Adipocyte (in vitro differentiated cells): ENCODE results near the gene AOPEP.
A peak's percentile ranks its signal among the peaks of the same experiment; 100 is the strongest.

Experiments
- DNase-seq: peaks from one replicate; pipeline ENCODE4 v3.0.0-alpha.2; 2015; ENCODE audit warnings: low read depth
- H3K27me3 ChIP-seq: replicated peaks from 2 replicates; pipeline ENCODE4 v1.7.0; 2013; ENCODE audit warnings: mild to moderate bottlenecking, low read length, moderate library complexity; ENCODE audit not compliant: control insufficient read depth, insufficient read depth
- H3K36me3 ChIP-seq: 2 replicates; pipeline ENCODE4 v1.7.0; 2013; ENCODE audit warnings: low read length, mild to moderate bottlenecking, moderate library complexity; ENCODE audit not compliant: control insufficient read depth, insufficient read depth, severe bottlenecking
- H3K4me1 ChIP-seq: 2 replicates; pipeline ENCODE4 v1.7.0; 2013; ENCODE audit warnings: mild to moderate bottlenecking, low read length, moderate library complexity; ENCODE audit not compliant: control insufficient read depth, insufficient read depth
- H3K4me3 ChIP-seq: 2 replicates; pipeline ENCODE4 v1.7.0; 2013; ENCODE audit warnings: mild to moderate bottlenecking, low read length, moderate library complexity
- H3K9ac ChIP-seq: 2 replicates; pipeline ENCODE4 v1.7.0; 2013; ENCODE audit warnings: mild to moderate bottlenecking, low read length, moderate library complexity
- H3K9me3 ChIP-seq: 2 replicates; pipeline ENCODE4 v1.7.0; 2013; ENCODE audit warnings: mild to moderate bottlenecking, low read length, moderate library complexity; ENCODE audit not compliant: control insufficient read depth

The AOPEP gene

DNA sequence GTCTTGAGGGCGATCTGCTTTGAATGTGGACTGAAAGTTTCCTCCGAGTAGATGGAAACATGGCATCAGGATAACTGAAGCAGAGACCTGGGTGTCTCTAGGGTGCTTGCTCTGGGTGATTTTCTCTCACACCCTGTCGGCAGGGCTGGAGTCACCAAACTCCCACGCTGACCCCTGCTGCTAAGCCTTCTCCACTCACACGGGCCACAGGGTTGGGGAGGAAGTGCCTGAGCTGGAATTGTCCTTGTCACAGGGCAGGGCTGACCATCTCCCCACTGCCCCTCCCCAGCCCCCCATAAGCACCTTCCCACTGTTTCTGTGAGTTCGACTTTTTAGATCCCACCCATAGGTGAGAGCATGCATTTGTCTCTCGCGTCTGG is 378.1 kb downstream of the AOPEP start:
- Histone ChIP-seq H3K4me3 (no peak overlapping the region), H3K4me1 (peaks cover 20% of the 10 kb centered on the region), H3K27me3 (no peaks in the 10 kb centered on the region), H3K36me3 (peaks cover 1% of the 10 kb centered on the region), H3K9me3 (no peaks in the 10 kb centered on the region), H3K9ac (no peak overlapping the region)
- DNase-seq = no peak

DNA sequence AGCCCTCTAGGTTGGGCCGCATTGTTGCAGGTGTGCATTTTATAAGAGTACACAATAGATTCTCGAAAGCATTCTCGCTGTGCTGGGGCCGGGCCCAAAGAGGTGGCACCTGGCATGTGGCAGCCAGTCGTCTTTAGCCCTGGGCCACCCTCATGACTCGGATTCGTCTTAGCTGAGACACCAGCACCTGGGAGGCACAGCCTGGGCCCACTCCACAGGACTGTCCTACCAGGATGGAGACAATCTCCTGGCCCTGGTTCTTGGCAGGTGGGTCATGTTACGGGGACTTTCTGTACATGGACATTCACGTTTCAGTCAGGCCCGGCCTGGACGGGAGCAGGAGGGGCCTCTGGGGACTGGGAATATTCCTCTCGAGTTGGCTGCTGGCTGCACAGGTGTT is 378.5 kb downstream of the AOPEP start:
- H3K4me3 ChIP-seq = no peak overlapping the region
- no peak overlapping the region for H3K9ac ChIP-seq
- no peak for DNase-seq
- peaks cover 5% of the 10 kb centered on the region for H3K36me3 ChIP-seq
- H3K27me3 ChIP-seq = no peaks in the 10 kb centered on the region
- H3K4me1 ChIP-seq = peaks cover 16% of the 10 kb centered on the region
- no peaks in the 10 kb centered on the region for H3K9me3 ChIP-seq

DNA sequence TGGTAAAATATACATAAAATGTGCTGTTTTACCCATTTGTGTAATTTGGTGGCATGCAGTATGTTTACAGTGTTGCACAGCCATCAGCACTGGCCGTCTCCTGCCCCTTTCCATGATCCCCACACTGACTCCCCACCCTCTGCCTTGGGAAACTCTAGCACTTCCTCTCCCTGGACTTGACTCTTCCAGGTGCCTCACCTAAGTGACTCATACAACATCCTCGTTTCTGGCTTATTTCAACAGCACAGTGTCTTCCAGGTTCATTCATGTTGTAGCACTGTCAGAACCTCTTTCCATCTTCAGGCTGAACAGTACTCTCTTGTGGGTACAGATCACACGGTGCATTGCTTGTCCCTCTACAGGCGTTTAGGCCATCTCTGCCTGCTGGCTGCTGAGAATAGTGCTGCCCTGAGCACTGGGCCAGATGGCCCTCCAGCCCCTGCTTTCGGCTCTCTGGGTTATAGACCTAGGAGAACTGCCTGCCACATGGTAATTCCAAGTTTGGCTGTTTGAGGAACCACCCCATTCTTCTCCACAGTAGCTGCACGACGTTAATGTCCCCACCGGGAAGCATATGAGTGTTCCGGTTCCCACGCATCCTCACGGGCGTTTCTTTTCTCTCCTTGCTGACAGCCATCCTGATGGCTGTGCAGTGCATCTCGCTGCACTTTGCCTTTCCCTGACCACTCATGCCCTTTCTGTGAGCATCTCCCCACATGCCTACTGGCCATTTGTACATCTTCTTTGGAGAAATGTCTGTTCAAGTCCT is 379.2 kb downstream of the AOPEP start:
- no peak overlapping the region for H3K9ac ChIP-seq
- peaks cover 7% of the 10 kb centered on the region for H3K36me3 ChIP-seq
- no peaks in the 10 kb centered on the region for H3K27me3 ChIP-seq
- H3K4me3 ChIP-seq = no peak overlapping the region
- no peak for DNase-seq
- no peaks in the 10 kb centered on the region for H3K9me3 ChIP-seq
- peaks cover 9% of the 10 kb centered on the region for H3K4me1 ChIP-seq

DNA sequence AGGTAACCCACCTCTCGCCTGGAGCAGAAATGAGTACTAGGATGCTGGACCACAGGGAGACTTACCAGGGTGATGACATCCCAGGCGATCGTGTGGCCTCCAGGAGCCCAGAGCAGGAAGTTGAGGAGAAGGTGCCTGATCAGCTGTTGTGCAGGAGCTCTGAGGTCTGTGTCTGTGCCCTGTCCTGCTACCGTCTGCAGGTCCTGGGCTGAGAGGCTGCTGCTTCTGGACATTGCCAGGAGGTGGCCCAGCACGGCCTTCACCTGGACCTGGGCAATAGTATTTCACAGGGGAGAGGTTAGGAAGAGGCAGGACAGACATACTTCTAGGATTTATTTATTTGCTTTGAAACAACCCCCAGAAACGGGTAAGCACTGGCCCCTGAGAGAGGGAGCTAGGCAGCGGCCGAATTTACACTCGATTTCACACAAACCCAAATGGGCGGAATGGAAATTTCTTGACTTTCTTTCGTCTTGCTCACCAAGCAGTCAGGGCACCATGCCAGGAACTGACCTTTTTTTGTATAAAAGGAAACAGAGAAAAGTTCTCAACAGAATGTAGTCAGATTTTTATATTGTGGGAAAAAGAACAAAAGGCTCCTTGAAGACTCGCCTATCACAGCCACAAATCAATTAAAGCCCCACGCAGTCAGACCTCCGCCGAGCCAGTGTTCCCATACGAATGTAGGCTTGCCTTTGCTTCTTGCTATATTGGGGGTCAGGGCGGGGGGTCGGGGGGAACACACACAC is 380.7 kb downstream of the AOPEP start:
- peak; percentile 94 for DNase-seq
- Histone ChIP-seq H3K4me1 (peaks cover 5% of the 10 kb centered on the region), H3K4me3 (no peak overlapping the region), H3K27me3 (no peaks in the 10 kb centered on the region), H3K36me3 (peaks cover 14% of the 10 kb centered on the region), H3K9ac (no peak overlapping the region), H3K9me3 (no peaks in the 10 kb centered on the region)

DNA sequence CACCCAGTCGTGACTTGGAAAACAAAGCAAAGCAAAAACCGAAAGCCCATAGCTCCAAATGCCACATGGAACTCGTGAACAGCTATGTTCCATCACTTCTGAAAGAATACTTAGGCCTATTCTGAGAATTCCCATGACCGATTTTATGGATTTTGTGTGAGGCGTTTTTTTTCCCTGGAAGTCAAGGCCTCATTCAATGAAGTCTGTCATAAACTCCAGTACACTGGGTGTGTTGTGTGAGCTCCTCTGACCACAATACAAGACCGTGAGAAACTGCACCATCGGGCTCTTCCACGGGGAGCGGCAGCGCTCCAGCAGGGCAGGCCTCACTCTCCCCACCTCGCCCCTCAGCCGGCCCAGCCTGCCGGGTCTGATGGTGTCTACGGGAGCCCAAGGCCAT is 381.5 kb downstream of the AOPEP start:
- no peaks in the 10 kb centered on the region for H3K27me3 ChIP-seq
- H3K9ac ChIP-seq = no peak overlapping the region
- peaks cover 5% of the 10 kb centered on the region for H3K4me1 ChIP-seq
- peaks cover 17% of the 10 kb centered on the region for H3K36me3 ChIP-seq
- no peak overlapping the region for H3K4me3 ChIP-seq
- DNase-seq = no peak
- H3K9me3 ChIP-seq = no peaks in the 10 kb centered on the region

DNA sequence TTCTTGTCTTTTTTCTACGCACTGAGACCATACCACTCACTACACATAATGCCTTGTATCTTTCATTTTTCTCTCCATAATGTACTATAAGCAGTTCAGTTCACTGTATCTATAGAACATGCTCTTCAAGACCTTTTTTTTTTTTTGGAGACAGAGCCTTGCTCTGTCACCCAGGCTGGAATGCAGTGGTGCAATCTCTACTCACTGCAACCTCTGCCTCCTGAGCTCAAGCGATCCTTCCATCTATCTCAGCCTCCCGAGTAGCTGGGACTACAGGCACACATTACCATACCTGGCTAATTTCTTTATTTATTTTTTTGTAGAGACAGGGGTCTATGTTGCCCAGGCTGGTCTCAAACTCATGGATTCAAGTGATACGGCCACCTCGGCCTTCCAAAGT is 382.3 kb downstream of the AOPEP start:
- no peak overlapping the region for H3K4me3 ChIP-seq
- H3K9ac ChIP-seq = no peak overlapping the region
- H3K9me3 ChIP-seq = no peaks in the 10 kb centered on the region
- H3K27me3 ChIP-seq = no peaks in the 10 kb centered on the region
- peaks cover 5% of the 10 kb centered on the region for H3K4me1 ChIP-seq
- peaks cover 17% of the 10 kb centered on the region for H3K36me3 ChIP-seq
- no peak for DNase-seq

DNA sequence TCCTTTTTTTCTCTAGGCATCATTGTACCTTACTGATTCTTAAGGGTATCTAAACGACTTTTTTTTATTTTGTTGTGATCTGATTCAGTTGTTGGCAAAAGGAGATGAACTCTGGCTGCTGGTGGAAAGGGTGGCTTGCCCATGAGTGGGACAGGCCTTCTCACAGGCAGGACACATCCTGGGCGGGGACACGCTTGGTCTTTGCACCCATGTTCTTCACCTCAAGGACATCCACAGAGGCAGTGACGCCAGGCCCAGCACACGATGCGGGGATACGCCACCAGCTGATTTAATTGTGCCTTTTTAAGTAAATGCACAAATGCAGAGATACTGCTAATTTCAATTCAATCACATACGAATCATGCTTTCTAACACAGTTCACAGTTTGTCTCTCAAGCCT is 383.0 kb downstream of the AOPEP start:
- Histone ChIP-seq H3K4me1 (peaks cover 5% of the 10 kb centered on the region), H3K4me3 (no peak overlapping the region), H3K9ac (no peak overlapping the region), H3K9me3 (no peaks in the 10 kb centered on the region), H3K36me3 (peaks cover 17% of the 10 kb centered on the region), H3K27me3 (no peaks in the 10 kb centered on the region)
- no peak for DNase-seq

DNA sequence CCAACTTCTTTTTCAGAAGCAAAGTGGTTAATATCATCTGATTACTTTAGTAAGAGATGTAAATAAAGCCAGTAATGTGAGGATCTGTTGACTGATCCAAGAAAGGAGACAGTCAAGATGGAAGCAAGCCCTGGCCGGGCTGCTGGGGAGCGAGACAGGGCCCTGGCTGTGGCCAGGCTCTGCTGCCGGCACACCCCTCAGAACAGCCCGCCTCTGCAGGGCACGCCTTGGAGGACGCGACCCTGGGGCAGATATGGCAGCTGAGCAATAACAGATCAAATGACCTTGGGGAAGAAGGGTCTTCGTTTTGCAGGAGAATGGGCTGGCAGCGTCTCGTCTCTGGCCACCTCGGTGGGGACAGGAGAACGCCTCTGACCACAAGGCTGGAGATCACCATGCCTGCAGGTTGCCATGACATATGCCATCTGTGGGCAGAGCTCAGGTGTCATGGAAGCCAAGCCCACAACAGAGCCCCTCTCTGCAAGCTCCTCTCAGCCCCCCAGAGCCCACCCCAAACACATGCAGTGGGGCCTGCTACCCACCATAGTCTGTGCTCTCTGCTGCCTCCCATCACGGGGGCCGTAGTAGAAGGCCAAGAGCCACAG is 384.5 kb downstream of the AOPEP start:
- no peaks in the 10 kb centered on the region for H3K27me3 ChIP-seq
- peaks cover 5% of the 10 kb centered on the region for H3K4me1 ChIP-seq
- H3K36me3 ChIP-seq = peaks cover 17% of the 10 kb centered on the region
- no peak overlapping the region for H3K9ac ChIP-seq
- no peak for DNase-seq
- H3K4me3 ChIP-seq = no peak overlapping the region
- H3K9me3 ChIP-seq = no peaks in the 10 kb centered on the region

DNA sequence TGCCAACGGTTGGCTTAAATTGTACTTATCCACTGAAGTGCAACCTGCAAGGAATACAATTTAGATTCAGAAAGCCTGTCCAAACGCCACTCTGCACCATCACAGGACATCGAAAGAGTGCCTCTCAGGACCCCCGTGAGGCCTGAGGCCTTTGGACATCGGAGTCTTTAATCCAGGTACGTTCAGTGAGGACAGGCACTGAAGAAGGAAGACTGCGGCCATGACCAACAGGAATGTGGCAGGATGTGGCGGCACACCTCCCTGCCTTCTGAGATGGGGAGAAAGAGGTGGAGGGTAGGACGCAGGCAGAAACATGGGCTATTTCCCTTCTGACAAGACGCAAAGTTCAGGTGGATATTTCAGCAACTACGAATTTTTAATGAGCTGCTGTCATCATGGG is 385.2 kb downstream of the AOPEP start:
- no peak overlapping the region for H3K4me3 ChIP-seq
- H3K36me3 ChIP-seq = peaks cover 17% of the 10 kb centered on the region
- peaks cover 5% of the 10 kb centered on the region for H3K4me1 ChIP-seq
- DNase-seq = no peak
- no peak overlapping the region for H3K9ac ChIP-seq
- no peaks in the 10 kb centered on the region for H3K27me3 ChIP-seq
- H3K9me3 ChIP-seq = no peaks in the 10 kb centered on the region

DNA sequence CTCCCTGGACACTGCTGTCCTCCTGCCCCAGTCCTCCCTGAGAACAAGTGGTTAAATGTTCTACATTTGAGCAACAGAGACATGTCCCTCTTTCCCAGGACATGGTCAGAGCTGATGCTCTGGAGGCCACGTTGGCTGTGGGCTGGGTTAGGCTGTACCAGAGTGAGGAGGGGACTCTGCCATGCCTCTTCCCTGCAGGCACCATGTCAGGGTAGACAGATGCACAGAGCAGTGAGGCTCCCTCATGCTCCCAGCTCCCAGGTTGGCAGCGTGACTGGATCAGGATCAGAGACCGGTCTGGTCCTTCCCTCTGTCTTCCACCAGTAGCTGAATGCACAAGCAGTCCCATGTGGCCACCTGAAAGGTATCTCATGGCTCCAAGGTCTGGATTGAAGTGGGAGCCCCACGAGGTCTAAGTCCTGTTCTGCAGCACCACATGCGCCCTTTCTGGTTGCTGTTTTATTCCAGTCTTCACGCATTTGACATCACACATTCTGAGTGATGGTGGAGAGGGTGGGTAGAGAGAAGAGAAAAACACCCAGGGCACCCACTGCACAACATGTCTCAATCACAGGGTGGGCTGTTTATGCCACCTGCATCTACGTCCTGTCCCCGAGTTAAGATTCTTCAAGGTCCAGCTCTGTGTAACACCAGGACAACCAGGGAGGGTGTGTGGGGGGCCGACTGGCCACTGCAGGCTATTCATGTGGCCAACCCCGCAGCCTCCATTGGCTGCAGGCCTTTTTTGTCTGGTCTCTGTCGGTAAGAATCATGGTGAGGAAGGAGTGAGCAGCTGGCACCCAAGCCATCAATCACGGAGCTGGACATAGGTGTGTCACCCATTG is 386.2 kb downstream of the AOPEP start:
- no peaks in the 10 kb centered on the region for H3K9me3 ChIP-seq
- no peak for DNase-seq
- no peaks in the 10 kb centered on the region for H3K27me3 ChIP-seq
- H3K36me3 ChIP-seq = peaks cover 17% of the 10 kb centered on the region
- no peak overlapping the region for H3K4me3 ChIP-seq
- no peak overlapping the region for H3K9ac ChIP-seq
- H3K4me1 ChIP-seq = peaks cover 5% of the 10 kb centered on the region

DNA sequence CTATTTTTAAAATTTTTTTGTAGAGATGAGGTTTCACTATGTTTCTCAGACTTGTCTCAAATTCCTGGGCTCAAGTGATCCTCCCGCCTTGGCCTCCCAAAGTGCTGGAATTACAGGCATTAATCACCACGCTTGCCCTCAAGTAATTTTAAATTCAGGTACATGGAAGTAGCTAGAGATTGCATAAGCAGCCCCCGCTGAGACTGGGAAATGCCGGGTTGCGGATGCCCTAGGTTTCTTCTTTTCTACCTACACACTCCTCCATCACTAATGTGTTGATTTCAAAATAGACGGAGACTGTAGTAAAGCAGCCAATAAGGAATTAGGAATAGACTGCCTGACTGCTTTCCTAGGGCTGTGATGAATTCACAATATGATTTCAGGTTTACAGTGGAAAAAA is 388.6 kb downstream of the AOPEP start:
- no peak overlapping the region for H3K4me3 ChIP-seq
- no peaks in the 10 kb centered on the region for H3K9me3 ChIP-seq
- H3K4me1 ChIP-seq = no peaks in the 10 kb centered on the region
- DNase-seq = no peak
- H3K9ac ChIP-seq = no peak overlapping the region
- H3K36me3 ChIP-seq = peaks cover 10% of the 10 kb centered on the region
- H3K27me3 ChIP-seq = no peaks in the 10 kb centered on the region
